ENCODE results near the gene CHAC1.

Gene CHAC1

GRCh38 chr15:40932649-40933516 lies 20.4 kb upstream of the CHAC1 start:
- no peak for DNase-seq
- no peak overlapping the region for H3K27ac ChIP-seq (ENCODE audit: low read length)
- H3K27me3 ChIP-seq (replicated peaks; ENCODE audit: insufficient read depth, low read length), result peaks cover 24% of the 10 kb centered on the region
- H3K9me3 ChIP-seq (replicated peaks; ENCODE audit: insufficient read depth, low read length), result no peaks in the 10 kb centered on the region
- H3F3A ChIP-seq (ENCODE audit: insufficient read depth, low read length), result peaks cover 8% of the 10 kb centered on the region
- TF ChIP-seq CTCF (IDR thresholded peaks at IDR 0.05; ENCODE audit: low read length) (no peak), EZH2phosphoT487 (IDR thresholded peaks at IDR 0.05; ENCODE audit: low read length) (no peak)
- H3K79me2 ChIP-seq (ENCODE audit: low read length), result no peaks in the 10 kb centered on the region
- no peak overlapping the region for H3K4me3 ChIP-seq (ENCODE audit: low read length)
- no peaks in the 10 kb centered on the region for H3K36me3 ChIP-seq (replicated peaks; ENCODE audit: insufficient read depth, low read length)
- H2AFZ ChIP-seq (ENCODE audit: low read length), result no peak overlapping the region
- 0 out of 2 replicates have a peak, but pooled peaks cover 10% of the 10 kb centered on the region for H3K4me1 ChIP-seq (ENCODE audit: low read length)
- no peak overlapping the region for H3K9ac ChIP-seq (ENCODE audit: low read length)
- H4K20me1 ChIP-seq (ENCODE audit: insufficient read depth, low read length), result no peaks in the 10 kb centered on the region
- no peaks in the 10 kb centered on the region for H3K9me2 ChIP-seq (replicated peaks; ENCODE audit: insufficient read depth, low read length)
- no peak overlapping the region for H3K4me2 ChIP-seq (ENCODE audit: low read depth, low read length)

- H3K79me2 ChIP-seq (ENCODE audit: low read length), result no peaks in the 10 kb centered on the region
- no peak overlapping the region for H3K27ac ChIP-seq (ENCODE audit: low read length)
- H3F3A ChIP-seq (ENCODE audit: insufficient read depth, low read length), result peaks cover 6% of the 10 kb centered on the region
- no peak for DNase-seq
- peaks cover 18% of the 10 kb centered on the region for H3K27me3 ChIP-seq (replicated peaks; ENCODE audit: insufficient read depth, low read length)
- H3K4me1 ChIP-seq (ENCODE audit: low read length), result 0 out of 2 replicates have a peak, but pooled peaks cover 10% of the 10 kb centered on the region
- no peaks in the 10 kb centered on the region for H3K36me3 ChIP-seq (replicated peaks; ENCODE audit: insufficient read depth, low read length)
- no peaks in the 10 kb centered on the region for H3K9me3 ChIP-seq (replicated peaks; ENCODE audit: insufficient read depth, low read length)
- H3K4me3 ChIP-seq (ENCODE audit: low read length), result no peak overlapping the region
- H2AFZ ChIP-seq (ENCODE audit: low read length), result 0 out of 2 replicates have a peak overlapping the region, but pooled peaks have one; percentile 30
- no peaks in the 10 kb centered on the region for H3K9me2 ChIP-seq (replicated peaks; ENCODE audit: insufficient read depth, low read length)
- no peak overlapping the region for H3K4me2 ChIP-seq (ENCODE audit: low read depth, low read length)
- no peak for TF ChIP-seq EZH2phosphoT487 (IDR thresholded peaks at IDR 0.05; ENCODE audit: low read length)
- TF ChIP-seq CTCF (IDR thresholded peaks at IDR 0.05; ENCODE audit: low read length), result no peak
- TF ChIP-seq EZH2 (optimal IDR thresholded peaks at IDR 0.05; ENCODE audit: low read depth, low read length), result no peak
- H3K9ac ChIP-seq (ENCODE audit: low read length), result no peak overlapping the region
- H4K20me1 ChIP-seq (ENCODE audit: insufficient read depth, low read length), result no peaks in the 10 kb centered on the region
These were observed 19.8 kb upstream of the CHAC1 start for GRCh38 chr15:40933517-40933902.

GRCh38 chr15:40934457-40934856 lies 18.8 kb upstream of the CHAC1 start:
- H3F3A ChIP-seq (ENCODE audit: insufficient read depth, low read length), result no peaks in the 10 kb centered on the region; the same call in 1 of the 2 replicates
- no peak overlapping the region for H2AFZ ChIP-seq (ENCODE audit: low read length)
- H3K27ac ChIP-seq (ENCODE audit: low read length), result no peak overlapping the region
- H3K36me3 ChIP-seq (replicated peaks; ENCODE audit: insufficient read depth, low read length), result no peaks in the 10 kb centered on the region
- no peak overlapping the region for H3K9ac ChIP-seq (ENCODE audit: low read length)
- no peak overlapping the region for H3K4me3 ChIP-seq (ENCODE audit: low read length)
- H3K9me2 ChIP-seq (replicated peaks; ENCODE audit: insufficient read depth, low read length), result no peaks in the 10 kb centered on the region
- 0 out of 2 replicates have a peak, but pooled peaks cover 10% of the 10 kb centered on the region for H3K4me1 ChIP-seq (ENCODE audit: low read length)
- TF ChIP-seq EZH2phosphoT487 (IDR thresholded peaks at IDR 0.05; ENCODE audit: low read length) (no peak), CTCF (IDR thresholded peaks at IDR 0.05; ENCODE audit: low read length) (no peak), EZH2 (optimal IDR thresholded peaks at IDR 0.05; ENCODE audit: low read depth, low read length) (no peak)
- no peak overlapping the region for H3K4me2 ChIP-seq (ENCODE audit: low read depth, low read length)
- H3K27me3 ChIP-seq (replicated peaks; ENCODE audit: insufficient read depth, low read length), result peaks cover 17% of the 10 kb centered on the region
- no peaks in the 10 kb centered on the region for H3K9me3 ChIP-seq (replicated peaks; ENCODE audit: insufficient read depth, low read length)
- no peaks in the 10 kb centered on the region for H4K20me1 ChIP-seq (ENCODE audit: insufficient read depth, low read length)
- DNase-seq, result no peak
- no peaks in the 10 kb centered on the region for H3K79me2 ChIP-seq (ENCODE audit: low read length)
